Skeletal muscle satellite cell (primary cell): Measurements from ENCODE around the gene AMFR.

Experiments
- H3K27me3 ChIP-seq: 2 replicates; pipeline ENCODE4 v1.7.0; 2013; ENCODE audit warnings: low read length; ENCODE audit not compliant: control insufficient read depth, insufficient read depth
- H3K36me3 ChIP-seq: 2 replicates; pipeline ENCODE4 v1.7.0; 2013; ENCODE audit warnings: mild to moderate bottlenecking, control low read depth, low read length; ENCODE audit not compliant: insufficient read depth
- H3K4me1 ChIP-seq: 2 replicates; pipeline ENCODE4 v1.7.0; 2013; ENCODE audit warnings: low read length; ENCODE audit not compliant: control insufficient read depth, insufficient read depth
- H3K4me2 ChIP-seq: 2 replicates; pipeline ENCODE4 v1.7.0; 2013; ENCODE audit warnings: mild to moderate bottlenecking, low read length
- H3K4me3 ChIP-seq: 2 replicates; pipeline ENCODE4 v1.7.0; 2013; ENCODE audit warnings: low read length
- H3K9ac ChIP-seq: 2 replicates; pipeline ENCODE4 v1.7.0; 2013; ENCODE audit warnings: mild to moderate bottlenecking, low read depth, low read length, moderate library complexity
- H3K9me3 ChIP-seq: replicated peaks from 2 replicates; pipeline ENCODE4 v1.7.0; 2013; ENCODE audit warnings: mild to moderate bottlenecking, control low read depth, low read length

The AMFR gene

DNA sequence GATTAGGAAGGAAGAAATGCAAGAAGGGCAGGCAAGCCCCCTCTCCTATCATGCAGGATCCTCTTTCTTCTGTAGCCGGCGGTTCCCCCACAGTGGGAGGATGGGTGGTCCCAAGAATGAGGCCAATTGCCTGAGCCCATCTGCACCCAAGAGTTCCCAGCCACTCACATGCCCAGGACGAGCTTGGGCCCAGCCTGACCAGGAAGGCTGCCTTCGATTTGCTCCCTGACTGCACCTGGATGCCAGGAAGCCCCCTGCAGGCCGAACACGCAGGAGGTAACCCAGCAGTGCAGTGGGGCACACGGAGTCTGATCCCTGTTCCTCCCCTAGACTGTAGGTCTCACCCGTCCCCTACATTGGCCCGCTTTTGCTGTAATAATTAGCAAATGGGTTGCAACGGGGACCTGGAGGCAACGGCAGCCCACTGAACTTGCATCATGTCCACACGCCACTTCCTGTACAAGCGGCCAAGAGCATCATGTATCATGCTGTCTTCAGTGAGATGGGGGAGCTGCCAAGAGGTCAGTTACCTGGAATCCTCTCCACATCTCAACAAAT, 67.5 kb downstream of the AMFR start:
- peaks cover 11% of the 10 kb centered on the region for H3K36me3 ChIP-seq
- peak overlapping the region; percentile 61 for H3K4me3 ChIP-seq
- H3K9me3 ChIP-seq = no peaks in the 10 kb centered on the region
- peak overlapping the region; percentile 82 for H3K4me2 ChIP-seq
- peaks cover 20% of the 10 kb centered on the region for H3K4me1 ChIP-seq
- H3K27me3 ChIP-seq = no peaks in the 10 kb centered on the region
- H3K9ac ChIP-seq = peak overlapping the region; percentile 88

DNA sequence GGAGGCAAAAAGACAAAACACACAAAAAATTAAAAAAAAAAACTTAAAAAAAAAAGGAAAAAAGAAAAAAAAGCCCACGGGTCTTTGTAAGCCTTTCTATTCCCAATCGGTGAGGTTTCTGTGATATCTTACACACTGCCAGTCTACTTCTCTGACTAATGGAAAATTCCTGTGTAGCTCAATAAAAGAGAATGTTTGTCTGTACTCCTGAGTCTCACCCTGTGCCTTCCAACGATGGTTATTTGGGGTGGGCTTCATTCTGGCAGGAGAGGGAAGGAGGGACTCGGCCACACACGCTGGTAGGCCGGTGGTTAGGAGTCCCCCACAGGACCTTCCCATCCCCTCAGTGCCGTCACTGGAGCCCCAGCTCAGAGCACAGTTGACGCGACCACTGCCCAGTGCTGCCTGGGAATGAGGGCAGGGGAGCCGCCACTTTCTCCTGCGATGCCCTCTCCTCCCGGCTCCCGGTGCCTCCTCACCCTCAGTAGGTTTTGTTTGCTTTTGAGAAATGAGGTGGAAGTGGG, 68.0 kb downstream of the AMFR start:
- H3K4me1 ChIP-seq = peaks cover 20% of the 10 kb centered on the region
- H3K4me3 ChIP-seq = peak overlapping the region; percentile 61
- no peaks in the 10 kb centered on the region for H3K27me3 ChIP-seq
- H3K4me2 ChIP-seq = peak overlapping the region; percentile 82
- H3K36me3 ChIP-seq = peaks cover 5% of the 10 kb centered on the region
- peak overlapping the region; percentile 88 for H3K9ac ChIP-seq
- H3K9me3 ChIP-seq = no peaks in the 10 kb centered on the region

DNA sequence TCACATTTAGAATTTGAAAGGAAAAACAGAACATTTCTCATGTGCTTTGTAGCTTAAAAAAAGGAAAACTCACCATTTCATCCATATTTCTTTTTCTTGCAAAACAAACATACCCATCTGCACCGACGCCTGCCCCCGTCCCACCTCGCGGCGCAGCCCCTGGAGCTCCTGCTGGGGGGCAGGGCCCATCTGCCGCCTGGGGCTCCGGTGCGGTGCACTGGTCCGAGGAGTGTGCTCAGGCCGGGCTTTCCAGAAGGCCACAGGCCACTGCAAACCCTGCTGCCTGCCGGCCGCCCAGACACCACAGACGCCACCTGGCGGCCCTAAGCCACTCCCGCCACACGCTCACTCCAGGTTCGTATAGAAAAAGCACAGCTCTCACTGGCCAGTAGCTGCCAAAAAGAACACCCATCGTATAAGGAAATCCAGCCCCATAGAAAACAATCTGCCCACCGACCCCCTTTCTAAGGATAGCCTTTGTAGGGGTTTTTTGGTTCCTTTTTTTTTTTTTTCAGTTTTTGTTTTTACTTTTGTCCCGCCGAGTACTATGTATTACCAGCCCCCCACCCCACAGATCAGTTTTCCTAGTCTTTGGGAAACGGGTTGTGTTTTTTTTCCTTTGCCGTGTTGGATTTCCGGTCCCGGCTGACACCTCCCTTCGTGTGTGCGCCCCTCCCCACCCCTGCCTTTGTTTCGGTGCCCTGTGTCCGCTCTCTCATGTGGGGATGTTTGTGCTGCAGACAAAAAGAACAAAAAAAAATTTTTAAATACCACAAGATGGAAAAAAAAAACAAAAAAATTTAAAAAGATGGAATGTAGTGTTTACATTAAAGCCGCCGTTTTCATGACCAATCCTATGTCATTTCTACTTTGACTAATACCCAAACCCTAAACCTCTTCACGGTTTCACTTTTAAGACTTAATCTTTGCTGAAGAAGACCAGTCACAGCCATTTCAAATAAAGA, 68.8 kb downstream of the AMFR start:
- peak overlapping the region; percentile 82 for H3K4me2 ChIP-seq
- H3K4me3 ChIP-seq = peak overlapping the region; percentile 61
- H3K27me3 ChIP-seq = peaks cover under 1% of the 10 kb centered on the region
- peak overlapping the region; percentile 88 for H3K9ac ChIP-seq
- no peaks in the 10 kb centered on the region for H3K36me3 ChIP-seq
- no peaks in the 10 kb centered on the region for H3K9me3 ChIP-seq
- peaks cover 20% of the 10 kb centered on the region for H3K4me1 ChIP-seq

DNA sequence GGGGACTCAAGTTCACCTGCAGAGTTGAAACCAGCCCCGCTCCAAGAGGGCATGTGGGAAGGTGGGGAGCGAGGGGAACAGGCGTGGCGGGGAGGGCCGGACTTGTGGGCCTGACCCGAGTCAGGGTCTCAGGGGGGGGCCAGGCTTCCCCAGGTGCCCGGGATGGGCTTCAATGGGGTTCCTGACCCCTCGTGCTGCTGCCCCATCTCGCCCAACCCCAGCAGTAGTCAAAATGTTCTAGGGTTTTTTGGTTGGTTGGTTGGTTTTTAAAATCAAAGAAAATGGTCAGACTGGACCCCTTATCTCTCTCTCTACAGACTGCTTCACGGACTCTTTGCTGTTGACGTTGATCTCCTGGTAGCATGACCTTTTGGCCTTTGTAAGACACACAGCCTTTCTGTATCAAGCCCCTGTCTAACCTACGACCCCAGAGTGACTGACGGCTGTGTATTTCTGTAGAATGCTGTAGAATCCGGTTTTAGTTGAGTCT, 69.5 kb downstream of the AMFR start:
- H3K9ac ChIP-seq = peak overlapping the region; percentile 88
- no peaks in the 10 kb centered on the region for H3K9me3 ChIP-seq
- H3K27me3 ChIP-seq = peaks cover 6% of the 10 kb centered on the region
- no peaks in the 10 kb centered on the region for H3K36me3 ChIP-seq
- peak overlapping the region; percentile 82 for H3K4me2 ChIP-seq
- peak overlapping the region; percentile 61 for H3K4me3 ChIP-seq
- peaks cover 20% of the 10 kb centered on the region for H3K4me1 ChIP-seq

DNA sequence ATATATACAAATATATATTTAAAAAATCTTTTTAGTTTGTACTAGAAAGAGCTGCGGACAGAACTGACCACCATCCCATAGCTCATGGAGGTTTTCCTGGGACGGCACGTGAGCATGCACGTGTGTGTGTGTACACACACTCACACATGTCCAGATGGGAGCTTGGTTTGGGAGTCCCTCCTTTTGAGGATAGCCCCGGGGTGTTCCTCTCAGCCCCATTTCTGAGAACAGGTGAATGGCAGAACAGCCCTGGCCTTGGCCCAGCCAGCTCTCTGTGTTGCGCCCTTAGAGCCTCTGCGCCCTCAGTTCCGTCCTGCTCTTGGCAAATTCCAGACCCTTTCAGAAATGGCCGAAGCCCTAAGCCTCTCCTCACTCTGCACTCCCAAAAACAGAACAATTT, 70.1 kb downstream of the AMFR start:
- peaks cover 20% of the 10 kb centered on the region for H3K4me1 ChIP-seq
- H3K9ac ChIP-seq = no peak overlapping the region
- no peak overlapping the region for H3K4me2 ChIP-seq
- H3K36me3 ChIP-seq = no peaks in the 10 kb centered on the region
- peaks cover 8% of the 10 kb centered on the region for H3K27me3 ChIP-seq
- no peaks in the 10 kb centered on the region for H3K9me3 ChIP-seq
- no peak overlapping the region for H3K4me3 ChIP-seq

DNA sequence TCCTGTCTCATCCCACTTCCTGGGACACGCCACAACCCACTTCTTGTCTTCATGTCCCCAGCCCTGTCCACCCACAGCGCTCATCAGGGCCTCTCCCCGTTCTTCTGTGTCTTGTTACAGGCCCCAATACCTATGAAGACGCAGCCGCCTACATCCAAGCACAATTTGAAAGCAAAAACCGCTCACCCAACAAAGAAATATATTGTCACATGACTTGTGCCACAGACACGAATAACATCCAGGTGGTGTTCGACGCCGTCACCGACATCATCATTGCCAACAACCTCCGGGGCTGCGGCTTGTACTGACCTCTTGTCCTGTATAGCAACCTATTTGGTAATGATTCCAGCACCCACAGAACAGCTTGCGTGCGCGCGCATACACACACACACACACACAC, 70.6 kb downstream of the AMFR start:
- Histone ChIP-seq H3K4me2 (no peak overlapping the region), H3K9me3 (no peaks in the 10 kb centered on the region), H3K4me3 (no peak overlapping the region), H3K27me3 (peaks cover 11% of the 10 kb centered on the region), H3K4me1 (peaks cover 20% of the 10 kb centered on the region), H3K9ac (no peak overlapping the region), H3K36me3 (no peaks in the 10 kb centered on the region)

DNA sequence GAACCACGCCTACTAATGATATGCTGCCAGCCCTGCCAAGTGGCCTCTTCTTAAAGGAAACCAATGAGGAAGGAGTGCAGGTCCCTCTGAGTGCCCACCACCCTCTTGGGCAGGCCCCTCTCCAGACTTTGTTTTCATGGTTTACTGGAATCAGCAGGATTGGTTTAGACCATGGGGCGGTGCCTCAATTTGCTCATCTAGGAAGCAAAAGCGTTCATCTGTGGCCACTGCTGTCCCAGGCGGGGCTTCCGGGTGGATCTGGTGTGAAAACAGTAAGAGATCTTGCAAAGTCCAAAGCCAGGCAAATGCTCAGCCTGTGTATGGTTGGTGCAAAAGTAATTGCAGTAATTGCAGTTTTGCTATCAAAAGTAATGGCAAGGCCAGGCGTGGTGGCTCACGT, 71.3 kb downstream of the AMFR start:
- Histone ChIP-seq H3K4me1 (peaks cover 20% of the 10 kb centered on the region), H3K4me2 (no peak overlapping the region), H3K36me3 (no peaks in the 10 kb centered on the region), H3K9ac (no peak overlapping the region), H3K27me3 (peaks cover 11% of the 10 kb centered on the region), H3K4me3 (no peak overlapping the region), H3K9me3 (no peaks in the 10 kb centered on the region)

DNA sequence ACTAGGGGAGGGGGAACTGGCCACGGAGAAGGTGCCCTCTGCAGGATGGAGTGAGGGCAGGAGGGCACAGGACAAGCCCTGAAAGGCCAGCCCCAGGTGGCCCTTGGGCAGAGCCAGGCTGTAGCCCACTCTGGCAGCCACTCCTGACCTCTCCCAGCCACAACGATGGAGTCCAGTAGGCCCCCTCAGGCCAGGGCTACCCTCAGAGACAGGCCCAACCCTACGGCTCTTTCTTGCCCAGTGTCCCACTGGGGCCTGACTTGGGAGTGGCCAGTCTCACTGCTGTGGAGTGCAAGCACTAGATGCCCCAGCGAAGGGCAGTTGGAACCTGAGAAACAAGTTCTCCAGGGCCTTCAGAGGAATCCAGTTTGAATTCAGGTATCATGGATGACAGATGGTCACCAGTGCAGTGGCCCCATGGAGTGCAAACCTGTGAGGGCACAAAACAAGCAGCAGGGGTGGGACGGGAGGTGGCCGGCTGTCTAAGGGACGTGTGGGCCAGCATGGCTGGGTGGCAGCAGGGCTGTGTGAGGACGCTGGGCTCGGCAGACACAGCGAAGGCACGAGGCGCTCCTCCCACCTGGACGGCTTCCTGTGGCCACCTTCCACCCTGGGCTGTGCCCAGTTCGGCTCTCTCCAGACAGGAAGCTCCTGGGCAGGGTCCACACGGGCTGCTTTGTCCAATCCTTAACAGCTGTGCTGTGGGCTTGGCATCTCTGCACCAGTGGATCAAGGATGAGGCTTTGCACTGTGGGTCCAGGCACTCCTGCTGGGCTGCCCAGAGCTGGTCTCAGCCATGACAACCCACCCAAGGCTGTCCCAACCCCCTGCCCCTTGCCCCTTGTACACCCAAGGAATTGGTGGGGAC, 72.1 kb downstream of the AMFR start:
- no peak overlapping the region for H3K9ac ChIP-seq
- peaks cover 20% of the 10 kb centered on the region for H3K4me1 ChIP-seq
- no peaks in the 10 kb centered on the region for H3K9me3 ChIP-seq
- peaks cover 11% of the 10 kb centered on the region for H3K27me3 ChIP-seq
- H3K4me3 ChIP-seq = no peak overlapping the region
- H3K4me2 ChIP-seq = no peak overlapping the region
- no peaks in the 10 kb centered on the region for H3K36me3 ChIP-seq

DNA sequence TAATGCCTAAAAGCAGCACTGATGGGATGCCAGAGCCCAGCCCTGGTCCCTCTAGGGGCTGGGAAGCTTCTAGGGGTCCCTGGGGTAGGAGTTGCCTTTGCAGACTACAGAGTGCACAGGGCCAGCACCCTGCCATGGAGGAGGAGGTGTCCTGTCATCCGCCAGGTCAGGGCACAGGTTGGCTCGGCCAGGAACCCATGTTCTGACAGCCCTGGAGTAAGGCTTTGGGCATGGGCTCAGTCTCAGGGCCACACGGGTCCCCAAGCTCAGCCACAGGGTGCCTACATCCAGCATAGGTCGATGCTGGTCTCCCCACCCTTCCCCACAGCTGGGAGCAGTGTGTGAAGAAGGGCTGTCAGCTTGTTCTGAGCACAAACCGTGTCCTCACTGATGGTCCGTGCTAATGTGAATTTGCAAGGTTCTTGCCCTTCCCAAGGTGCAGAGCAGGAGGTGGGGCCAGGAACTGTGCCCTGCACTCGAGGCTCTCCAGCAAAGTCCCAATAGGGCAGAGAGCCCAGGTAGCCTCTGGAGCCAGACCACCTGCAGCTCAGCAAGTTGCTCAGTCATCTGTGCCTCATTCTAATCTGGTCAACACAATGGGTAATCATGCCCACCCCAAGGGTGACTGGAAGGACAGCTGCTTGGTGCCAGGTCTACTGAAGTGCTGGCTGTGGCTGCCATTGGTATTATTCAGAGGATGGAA, 72.8 kb downstream of the AMFR start:
- Histone ChIP-seq H3K27me3 (peaks cover 11% of the 10 kb centered on the region), H3K9me3 (no peaks in the 10 kb centered on the region), H3K4me2 (no peak overlapping the region), H3K4me1 (peaks cover 13% of the 10 kb centered on the region), H3K4me3 (no peak overlapping the region), H3K36me3 (no peaks in the 10 kb centered on the region), H3K9ac (no peak overlapping the region)

DNA sequence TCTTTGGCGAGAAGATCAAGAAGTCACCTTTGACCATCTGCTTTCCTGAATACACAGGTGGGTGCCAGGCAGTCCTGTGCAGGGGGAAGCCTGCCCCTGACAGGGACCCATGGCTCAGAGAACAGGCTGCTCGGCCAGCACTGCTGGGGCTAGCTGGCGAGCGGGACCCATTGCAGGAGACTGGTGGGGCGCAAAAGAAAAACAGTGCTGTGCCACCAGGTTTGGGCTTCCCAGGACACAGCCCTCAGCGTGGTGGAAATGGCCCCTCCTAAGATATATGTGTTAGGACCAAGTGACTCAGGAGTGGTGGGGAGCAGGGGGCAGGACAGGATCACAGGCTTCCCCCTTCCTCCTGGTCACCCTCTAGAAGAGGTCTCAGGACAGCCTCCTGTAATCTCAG, 73.9 kb downstream of the AMFR start:
- no peak overlapping the region for H3K9ac ChIP-seq
- no peaks in the 10 kb centered on the region for H3K9me3 ChIP-seq
- peaks cover 11% of the 10 kb centered on the region for H3K27me3 ChIP-seq

More for the DNA sequence above, 73.9 kb downstream of the AMFR start:
- Histone ChIP-seq H3K4me3 (no peak overlapping the region), H3K36me3 (no peaks in the 10 kb centered on the region), H3K4me2 (no peak overlapping the region), H3K4me1 (peaks cover 10% of the 10 kb centered on the region)
